Ovary (tissue), 3 donors: ENCODE results near the gene NEK2.

ENCODE experiments used
- EP300 ChIP-seq: sonication (generic); formaldehyde crosslinking; IDR thresholded peaks from one replicate; pipeline ENCODE4 v1.6.1; 2017; ENCODE audit warnings: antibody characterized with exemption
- POLR2A ChIP-seq: fragments of 450-650 bp; IDR thresholded peaks from one replicate; pipeline ENCODE4 v1.6.1; 2017; ENCODE audit warnings: antibody characterized with exemption, mild to moderate bottlenecking, moderate library complexity
- TF ChIP-seq, protein P1 (sequence below), 3 donors: fragments of 450-650 bp in 2 of 3; fragments of 200-600 bp in 1 of 3; IDR thresholded peaks; one replicate each; pipeline versions ENCODE4 v1.5.1 to v1.8.0; 2016 to 2022; ENCODE audit warnings: antibody characterized with exemption in 3 of 3, mild to moderate bottlenecking in 1 of 3
- donor health status: DM: no; HTN: no; CAD: no.

GRCh38 chr1:211685823-211686222 lies 10.4 kb upstream of the NEK2 start:
- TF ChIP-seq, protein P1, sequence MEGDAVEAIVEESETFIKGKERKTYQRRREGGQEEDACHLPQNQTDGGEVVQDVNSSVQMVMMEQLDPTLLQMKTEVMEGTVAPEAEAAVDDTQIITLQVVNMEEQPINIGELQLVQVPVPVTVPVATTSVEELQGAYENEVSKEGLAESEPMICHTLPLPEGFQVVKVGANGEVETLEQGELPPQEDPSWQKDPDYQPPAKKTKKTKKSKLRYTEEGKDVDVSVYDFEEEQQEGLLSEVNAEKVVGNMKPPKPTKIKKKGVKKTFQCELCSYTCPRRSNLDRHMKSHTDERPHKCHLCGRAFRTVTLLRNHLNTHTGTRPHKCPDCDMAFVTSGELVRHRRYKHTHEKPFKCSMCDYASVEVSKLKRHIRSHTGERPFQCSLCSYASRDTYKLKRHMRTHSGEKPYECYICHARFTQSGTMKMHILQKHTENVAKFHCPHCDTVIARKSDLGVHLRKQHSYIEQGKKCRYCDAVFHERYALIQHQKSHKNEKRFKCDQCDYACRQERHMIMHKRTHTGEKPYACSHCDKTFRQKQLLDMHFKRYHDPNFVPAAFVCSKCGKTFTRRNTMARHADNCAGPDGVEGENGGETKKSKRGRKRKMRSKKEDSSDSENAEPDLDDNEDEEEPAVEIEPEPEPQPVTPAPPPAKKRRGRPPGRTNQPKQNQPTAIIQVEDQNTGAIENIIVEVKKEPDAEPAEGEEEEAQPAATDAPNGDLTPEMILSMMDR (IDR thresholded peaks at IDR 0.05) = no peak
- no peak for TF ChIP-seq POLR2A
- no peak for TF ChIP-seq EP300
